ENCODE results near the gene TINAGL1.

DNA sequence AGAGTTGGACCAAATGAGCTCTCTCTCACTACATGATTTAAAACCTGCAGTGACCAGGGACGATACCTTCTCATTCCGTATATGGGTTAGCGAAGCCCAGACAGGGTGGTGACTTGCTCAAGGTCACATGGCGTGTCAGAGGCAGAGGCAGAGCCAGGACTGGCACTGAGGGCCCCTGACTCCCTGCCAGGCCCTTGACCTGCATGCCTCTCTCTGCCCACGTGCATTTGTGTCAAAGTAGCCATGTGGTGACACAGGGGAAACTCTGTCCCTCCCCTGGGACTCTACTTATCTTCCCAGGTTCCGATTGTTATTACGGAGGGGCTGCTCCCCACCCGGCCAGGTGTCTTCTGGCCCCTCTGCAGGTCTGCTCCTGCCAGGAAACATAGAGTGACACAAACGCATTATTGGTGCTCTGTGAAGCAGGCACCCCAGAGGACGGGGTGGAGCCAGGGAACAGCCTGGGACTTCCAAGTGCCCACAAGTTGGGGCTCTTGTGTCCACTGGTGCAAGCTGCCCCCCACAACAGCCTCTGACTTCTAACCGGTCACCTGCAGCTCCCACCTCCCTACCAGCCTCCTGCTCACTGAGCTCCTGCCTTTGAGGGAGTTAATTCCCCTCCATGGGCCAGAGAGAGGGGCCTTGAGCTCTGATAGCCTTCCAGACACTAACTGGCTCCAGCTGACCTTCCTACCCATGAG, 7.3 kb upstream of the TINAGL1 start:
- no peak for TF ChIP-seq EZH2 (IDR thresholded peaks at IDR 0.05; ENCODE audit: borderline replicate concordance, low read depth, low read length, severe bottlenecking)
- no peak for TF ChIP-seq CTCF (IDR thresholded peaks at IDR 0.05; ENCODE audit: extremely low read depth in 1 of 2, insufficient read depth in 1 of 2, low read depth in 1 of 2, low read length in 2 of 2)
- TF ChIP-seq MYC (IDR thresholded peaks at IDR 0.05; ENCODE audit: low read depth, low read length) = no peak
- TF ChIP-seq POLR2A (IDR thresholded peaks at IDR 0.05; ENCODE audit: low read depth, low read length) = no peak
- TF ChIP-seq, protein P1, sequence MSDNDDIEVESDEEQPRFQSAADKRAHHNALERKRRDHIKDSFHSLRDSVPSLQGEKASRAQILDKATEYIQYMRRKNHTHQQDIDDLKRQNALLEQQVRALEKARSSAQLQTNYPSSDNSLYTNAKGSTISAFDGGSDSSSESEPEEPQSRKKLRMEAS (IDR thresholded peaks at IDR 0.05; ENCODE audit: insufficient read depth, insufficient read length) = no peak
- TF ChIP-seq JUN (IDR thresholded peaks at IDR 0.05; ENCODE audit: borderline replicate concordance, insufficient read depth, insufficient read length, low read depth) = no peak
- no peak for TF ChIP-seq POLR2AphosphoS5 (IDR thresholded peaks at IDR 0.05; ENCODE audit: insufficient read depth, low read depth, low read length)
- no peak for TF ChIP-seq FOS (IDR thresholded peaks at IDR 0.05; ENCODE audit: borderline replicate concordance, insufficient read depth, low read length)
- TF ChIP-seq GATA2 (IDR thresholded peaks at IDR 0.05; ENCODE audit: insufficient read depth, insufficient read length, low read depth, low read length) = no peak

Data from endothelial cell of umbilical vein (primary cell).